ENCODE results near the gene PCOLCE2.

DNA sequence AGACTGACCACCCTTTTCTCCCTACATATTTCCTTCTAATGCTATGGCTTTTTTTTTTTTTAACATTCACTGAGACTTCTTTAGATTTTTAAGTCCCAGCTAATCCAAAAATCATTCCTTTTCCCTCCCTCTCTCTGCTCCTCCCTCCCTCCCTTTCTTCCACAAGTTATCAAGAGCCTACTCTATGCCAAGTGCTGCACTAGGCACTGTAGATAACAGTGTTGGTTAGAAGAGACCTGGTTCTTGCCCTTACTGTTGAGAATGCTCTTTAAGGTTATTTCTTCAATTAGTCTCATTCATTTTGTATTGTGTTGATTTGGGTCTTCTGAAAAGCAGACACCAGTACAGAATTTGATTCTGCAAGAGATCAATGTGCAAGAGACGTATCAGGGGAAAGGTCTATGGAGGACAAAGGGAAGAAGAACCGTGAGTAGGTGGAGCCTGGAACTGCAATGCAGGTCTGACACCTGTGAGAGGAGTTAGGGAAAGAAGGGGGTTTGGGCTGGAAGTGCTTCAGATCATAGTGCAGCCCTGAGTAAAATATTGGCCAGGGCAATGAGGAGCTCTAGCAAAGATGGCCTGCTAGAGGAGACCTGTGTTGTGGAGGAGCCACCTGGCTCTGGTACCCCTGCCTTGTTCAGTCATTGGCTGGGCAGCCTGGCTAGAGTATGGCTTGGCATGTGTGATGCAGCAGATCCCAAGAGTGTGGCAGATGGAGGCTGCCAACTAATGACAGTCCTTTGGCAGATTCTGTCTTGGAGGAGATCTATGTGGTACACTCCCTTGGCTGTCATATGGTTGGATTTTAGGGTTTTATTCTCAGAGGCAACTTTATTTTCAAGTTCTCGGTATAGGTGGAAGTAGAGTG, 9.7 kb upstream of the PCOLCE2 start:
- TF ChIP-seq, protein P1, sequence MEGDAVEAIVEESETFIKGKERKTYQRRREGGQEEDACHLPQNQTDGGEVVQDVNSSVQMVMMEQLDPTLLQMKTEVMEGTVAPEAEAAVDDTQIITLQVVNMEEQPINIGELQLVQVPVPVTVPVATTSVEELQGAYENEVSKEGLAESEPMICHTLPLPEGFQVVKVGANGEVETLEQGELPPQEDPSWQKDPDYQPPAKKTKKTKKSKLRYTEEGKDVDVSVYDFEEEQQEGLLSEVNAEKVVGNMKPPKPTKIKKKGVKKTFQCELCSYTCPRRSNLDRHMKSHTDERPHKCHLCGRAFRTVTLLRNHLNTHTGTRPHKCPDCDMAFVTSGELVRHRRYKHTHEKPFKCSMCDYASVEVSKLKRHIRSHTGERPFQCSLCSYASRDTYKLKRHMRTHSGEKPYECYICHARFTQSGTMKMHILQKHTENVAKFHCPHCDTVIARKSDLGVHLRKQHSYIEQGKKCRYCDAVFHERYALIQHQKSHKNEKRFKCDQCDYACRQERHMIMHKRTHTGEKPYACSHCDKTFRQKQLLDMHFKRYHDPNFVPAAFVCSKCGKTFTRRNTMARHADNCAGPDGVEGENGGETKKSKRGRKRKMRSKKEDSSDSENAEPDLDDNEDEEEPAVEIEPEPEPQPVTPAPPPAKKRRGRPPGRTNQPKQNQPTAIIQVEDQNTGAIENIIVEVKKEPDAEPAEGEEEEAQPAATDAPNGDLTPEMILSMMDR (IDR thresholded peaks at IDR 0.05; ENCODE audit: extremely low read depth in 1 of 2, insufficient read depth in 1 of 2, low read depth in 1 of 2, low read length in 2 of 2) = no peak
- TF ChIP-seq POLR2AphosphoS5 (IDR thresholded peaks at IDR 0.05; ENCODE audit: insufficient read depth, low read depth, low read length) (no peak), POLR2A (IDR thresholded peaks at IDR 0.05; ENCODE audit: low read depth, low read length) (no peak)
- TF ChIP-seq, protein P2, sequence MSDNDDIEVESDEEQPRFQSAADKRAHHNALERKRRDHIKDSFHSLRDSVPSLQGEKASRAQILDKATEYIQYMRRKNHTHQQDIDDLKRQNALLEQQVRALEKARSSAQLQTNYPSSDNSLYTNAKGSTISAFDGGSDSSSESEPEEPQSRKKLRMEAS (IDR thresholded peaks at IDR 0.05; ENCODE audit: insufficient read depth, insufficient read length) = no peak

All from endothelial cell of umbilical vein (primary cell).